ENCODE results near the gene SLC8A3.

Gene SLC8A3

DNA sequence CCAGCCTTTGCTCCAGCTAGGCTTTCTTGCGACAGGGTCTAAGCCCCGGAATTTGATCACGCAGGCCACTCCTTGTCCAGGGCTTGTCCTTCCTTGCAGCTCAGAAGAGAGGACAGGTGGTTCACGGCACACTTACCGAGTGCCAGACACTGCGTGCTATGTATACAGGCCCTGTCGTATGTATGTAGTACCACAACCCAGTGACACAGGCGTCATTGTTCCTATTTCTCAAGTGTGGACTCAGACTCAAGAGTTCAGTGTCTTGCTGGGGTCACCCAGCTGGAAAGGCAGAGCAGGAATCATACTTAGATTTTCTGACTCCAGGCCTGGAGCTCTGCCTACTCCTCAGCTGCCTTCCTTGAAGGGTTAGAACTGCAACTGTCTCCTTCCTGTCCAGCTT, 155.6 kb downstream of the SLC8A3 start:
- no peak overlapping the region for H3K4me2 ChIP-seq (ENCODE audit: low read depth, low read length, poor library complexity, severe bottlenecking)

DNA sequence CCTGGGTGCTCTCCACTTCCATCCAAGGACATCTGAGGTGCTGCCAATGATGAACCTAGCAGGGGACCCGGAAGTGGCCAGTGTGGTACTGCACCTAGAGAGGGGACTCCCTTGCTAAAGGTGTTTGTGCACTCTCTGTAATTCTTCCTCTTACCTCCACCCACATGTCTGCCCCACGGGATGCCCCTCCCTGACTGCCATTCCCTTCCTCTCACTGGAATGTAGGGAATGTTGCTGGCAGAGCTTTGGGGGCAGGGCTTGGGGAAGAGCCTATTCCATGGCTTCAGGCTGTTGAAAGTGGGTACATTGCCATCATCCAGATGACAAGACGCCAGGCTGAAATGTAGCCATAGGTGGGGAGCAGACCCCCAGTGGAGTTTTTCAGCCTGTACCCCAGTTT, 156.3 kb downstream of the SLC8A3 start:
- Histone ChIP-seq H3K4me2 (ENCODE audit: low read depth, low read length, poor library complexity, severe bottlenecking) (no peak overlapping the region), H2AFZ (ENCODE audit: low read length) (no peak overlapping the region), H3K4me1 (ENCODE audit: insufficient read depth, low read length, poor library complexity, severe bottlenecking) (no peaks in the 10 kb centered on the region)

More for the DNA sequence above, 155.6 kb downstream of the SLC8A3 start:
- H2AFZ ChIP-seq (ENCODE audit: low read length) = no peak overlapping the region
- H3K27me3 ChIP-seq (ENCODE audit: insufficient read depth, low read length, poor library complexity, severe bottlenecking) = no peaks in the 10 kb centered on the region
- no peak for TF ChIP-seq EZH2phosphoT487 (IDR thresholded peaks at IDR 0.05; ENCODE audit: borderline replicate concordance)
- TF ChIP-seq, protein P1, sequence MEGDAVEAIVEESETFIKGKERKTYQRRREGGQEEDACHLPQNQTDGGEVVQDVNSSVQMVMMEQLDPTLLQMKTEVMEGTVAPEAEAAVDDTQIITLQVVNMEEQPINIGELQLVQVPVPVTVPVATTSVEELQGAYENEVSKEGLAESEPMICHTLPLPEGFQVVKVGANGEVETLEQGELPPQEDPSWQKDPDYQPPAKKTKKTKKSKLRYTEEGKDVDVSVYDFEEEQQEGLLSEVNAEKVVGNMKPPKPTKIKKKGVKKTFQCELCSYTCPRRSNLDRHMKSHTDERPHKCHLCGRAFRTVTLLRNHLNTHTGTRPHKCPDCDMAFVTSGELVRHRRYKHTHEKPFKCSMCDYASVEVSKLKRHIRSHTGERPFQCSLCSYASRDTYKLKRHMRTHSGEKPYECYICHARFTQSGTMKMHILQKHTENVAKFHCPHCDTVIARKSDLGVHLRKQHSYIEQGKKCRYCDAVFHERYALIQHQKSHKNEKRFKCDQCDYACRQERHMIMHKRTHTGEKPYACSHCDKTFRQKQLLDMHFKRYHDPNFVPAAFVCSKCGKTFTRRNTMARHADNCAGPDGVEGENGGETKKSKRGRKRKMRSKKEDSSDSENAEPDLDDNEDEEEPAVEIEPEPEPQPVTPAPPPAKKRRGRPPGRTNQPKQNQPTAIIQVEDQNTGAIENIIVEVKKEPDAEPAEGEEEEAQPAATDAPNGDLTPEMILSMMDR (conservative IDR thresholded peaks at IDR 0.05; ENCODE audit: low read length) = no peak
- no peaks in the 10 kb centered on the region for H3K4me1 ChIP-seq (ENCODE audit: insufficient read depth, low read length, poor library complexity, severe bottlenecking)
- H3K36me3 ChIP-seq (ENCODE audit: insufficient read depth, low read length) = no peaks in the 10 kb centered on the region
- H3K79me2 ChIP-seq (ENCODE audit: insufficient read depth, low read length) = no peaks in the 10 kb centered on the region
- no peaks in the 10 kb centered on the region for H4K20me1 ChIP-seq (ENCODE audit: insufficient read depth, low read length, poor library complexity, severe bottlenecking)
- no peaks in the 10 kb centered on the region for H3F3A ChIP-seq (ENCODE audit: low read depth)
- H3K4me3 ChIP-seq (ENCODE audit: low read length, poor library complexity, severe bottlenecking) = no peak overlapping the region
- H3K9me3 ChIP-seq (ENCODE audit: insufficient read depth, low read depth, low read length) = no peaks in the 10 kb centered on the region
- H3K9ac ChIP-seq (ENCODE audit: low read depth, low read length, poor library complexity, severe bottlenecking) = no peak overlapping the region
- H3K9me2 ChIP-seq (replicated peaks; ENCODE audit: low read depth, low read length) = no peaks in the 10 kb centered on the region

DNA sequence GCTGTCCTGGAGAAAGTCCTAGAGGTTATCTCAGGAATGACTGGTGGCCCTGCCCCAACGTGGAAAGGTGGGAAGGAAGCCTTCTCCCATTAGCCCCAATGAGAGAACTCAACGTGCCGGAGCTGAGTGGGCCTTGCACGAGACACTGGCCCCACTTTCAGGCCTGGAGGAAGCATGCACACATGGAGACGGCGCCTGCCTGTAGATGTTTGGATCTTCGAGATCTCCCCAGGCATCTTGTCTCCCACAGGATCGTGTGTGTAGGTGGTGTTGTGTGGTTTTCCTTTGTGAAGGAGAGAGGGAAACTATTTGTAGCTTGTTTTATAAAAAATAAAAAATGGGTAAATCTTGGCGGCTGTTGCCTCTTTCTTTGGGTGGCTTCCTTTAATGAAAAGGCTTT, 156.7 kb downstream of the SLC8A3 start:
- H3K4me2 ChIP-seq (ENCODE audit: low read depth, low read length, poor library complexity, severe bottlenecking) = no peak overlapping the region
- H3K4me1 ChIP-seq (ENCODE audit: insufficient read depth, low read length, poor library complexity, severe bottlenecking) = no peaks in the 10 kb centered on the region
- no peak overlapping the region for H3K4me3 ChIP-seq (ENCODE audit: low read length, poor library complexity, severe bottlenecking)
- H3K36me3 ChIP-seq (ENCODE audit: insufficient read depth, low read length) = no peaks in the 10 kb centered on the region
- H3K9ac ChIP-seq (ENCODE audit: low read depth, low read length, poor library complexity, severe bottlenecking) = no peak overlapping the region
- no peaks in the 10 kb centered on the region for H3K27me3 ChIP-seq (ENCODE audit: insufficient read depth, low read length, poor library complexity, severe bottlenecking)
- no peaks in the 10 kb centered on the region for H3K9me3 ChIP-seq (ENCODE audit: insufficient read depth, low read depth, low read length)
- TF ChIP-seq EZH2phosphoT487 (IDR thresholded peaks at IDR 0.05; ENCODE audit: borderline replicate concordance) = no peak
- TF ChIP-seq, protein P1 (conservative IDR thresholded peaks at IDR 0.05; ENCODE audit: low read length) = no peak
- H3K9me2 ChIP-seq (replicated peaks; ENCODE audit: low read depth, low read length) = no peaks in the 10 kb centered on the region
- H3K79me2 ChIP-seq (ENCODE audit: insufficient read depth, low read length) = no peaks in the 10 kb centered on the region
- no peak overlapping the region for H2AFZ ChIP-seq (ENCODE audit: low read length)
- no peaks in the 10 kb centered on the region for H4K20me1 ChIP-seq (ENCODE audit: insufficient read depth, low read length, poor library complexity, severe bottlenecking)
- H3F3A ChIP-seq (ENCODE audit: low read depth) = no peaks in the 10 kb centered on the region

More for the DNA sequence above, 156.3 kb downstream of the SLC8A3 start:
- Histone ChIP-seq H3K9me2 (replicated peaks; ENCODE audit: low read depth, low read length) (no peaks in the 10 kb centered on the region), H3K9ac (ENCODE audit: low read depth, low read length, poor library complexity, severe bottlenecking) (no peak overlapping the region), H3K79me2 (ENCODE audit: insufficient read depth, low read length) (no peaks in the 10 kb centered on the region), H4K20me1 (ENCODE audit: insufficient read depth, low read length, poor library complexity, severe bottlenecking) (no peaks in the 10 kb centered on the region), H3K4me3 (ENCODE audit: low read length, poor library complexity, severe bottlenecking) (no peak overlapping the region), H3F3A (ENCODE audit: low read depth) (no peaks in the 10 kb centered on the region), H3K9me3 (ENCODE audit: insufficient read depth, low read depth, low read length) (no peaks in the 10 kb centered on the region), H3K36me3 (ENCODE audit: insufficient read depth, low read length) (no peaks in the 10 kb centered on the region), H3K27me3 (ENCODE audit: insufficient read depth, low read length, poor library complexity, severe bottlenecking) (no peaks in the 10 kb centered on the region)
- no peak for TF ChIP-seq EZH2phosphoT487 (IDR thresholded peaks at IDR 0.05; ENCODE audit: borderline replicate concordance)

Measured in Loucy (cell line).